C4-2B (cell line): ENCODE measurements around the gene SCNN1A.

Experiments used
- H3K27ac ChIP-seq: fragments of 450-650 bp; 2 replicates; pipeline ENCODE4 v1.5.1; 2017
- ZFX ChIP-seq: fragments of 450-650 bp; IDR thresholded peaks from 2 replicates; pipeline ENCODE4 v1.6.1; 2017
- TF ChIP-seq, protein P1 (sequence below): fragments of 450-650 bp; conservative IDR thresholded peaks from 2 replicates; pipeline ENCODE4 v1.5.1; 2017; ENCODE audit warnings: mild to moderate bottlenecking

Gene SCNN1A

DNA sequence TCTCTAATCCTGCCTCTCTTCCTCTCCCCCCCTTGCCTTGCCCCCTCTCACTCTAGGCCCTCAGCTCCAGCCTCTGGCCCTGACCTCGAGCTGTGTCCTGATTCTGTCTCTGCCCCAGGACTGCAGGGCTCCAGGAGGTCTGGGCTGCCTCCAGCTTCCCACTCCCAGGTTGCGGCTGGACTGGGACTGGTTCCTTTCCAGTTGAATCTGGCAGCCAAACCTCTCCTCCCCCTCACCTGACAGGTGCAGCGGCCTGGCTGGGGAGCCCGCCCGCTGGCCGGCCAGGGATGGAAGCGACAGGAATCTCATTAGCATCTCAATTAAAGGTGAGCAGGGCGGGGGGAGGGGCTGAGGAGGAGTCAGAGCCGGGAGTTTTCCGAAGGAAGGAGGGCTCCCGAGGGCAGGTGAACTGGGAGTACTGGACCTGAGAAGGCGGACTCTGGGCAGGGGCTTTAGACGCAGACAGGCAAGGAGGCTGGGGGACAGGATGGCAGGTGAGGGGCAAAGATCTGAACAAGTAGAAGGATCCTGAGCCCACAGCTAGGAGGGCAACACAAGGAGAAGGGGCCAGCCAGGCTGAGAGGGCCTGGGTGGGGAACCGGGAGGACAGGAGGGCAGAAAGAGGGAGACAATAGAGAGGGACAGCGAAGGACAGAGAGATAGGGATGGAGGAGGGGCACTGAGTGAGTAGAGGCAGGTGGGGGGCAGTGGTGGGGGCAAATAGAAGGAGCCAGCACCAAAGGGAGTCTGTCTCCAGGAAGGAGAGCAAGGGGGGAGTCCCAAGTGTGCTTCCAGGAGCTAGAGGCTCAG lies at the start of gene SCNN1A:
Gene SCNN1A (minus strand): TSS at position 295 of the 810 bp plus-strand sequence. CDS start 780 bp downstream, outside the sequence.
- TF ChIP-seq, protein P1, sequence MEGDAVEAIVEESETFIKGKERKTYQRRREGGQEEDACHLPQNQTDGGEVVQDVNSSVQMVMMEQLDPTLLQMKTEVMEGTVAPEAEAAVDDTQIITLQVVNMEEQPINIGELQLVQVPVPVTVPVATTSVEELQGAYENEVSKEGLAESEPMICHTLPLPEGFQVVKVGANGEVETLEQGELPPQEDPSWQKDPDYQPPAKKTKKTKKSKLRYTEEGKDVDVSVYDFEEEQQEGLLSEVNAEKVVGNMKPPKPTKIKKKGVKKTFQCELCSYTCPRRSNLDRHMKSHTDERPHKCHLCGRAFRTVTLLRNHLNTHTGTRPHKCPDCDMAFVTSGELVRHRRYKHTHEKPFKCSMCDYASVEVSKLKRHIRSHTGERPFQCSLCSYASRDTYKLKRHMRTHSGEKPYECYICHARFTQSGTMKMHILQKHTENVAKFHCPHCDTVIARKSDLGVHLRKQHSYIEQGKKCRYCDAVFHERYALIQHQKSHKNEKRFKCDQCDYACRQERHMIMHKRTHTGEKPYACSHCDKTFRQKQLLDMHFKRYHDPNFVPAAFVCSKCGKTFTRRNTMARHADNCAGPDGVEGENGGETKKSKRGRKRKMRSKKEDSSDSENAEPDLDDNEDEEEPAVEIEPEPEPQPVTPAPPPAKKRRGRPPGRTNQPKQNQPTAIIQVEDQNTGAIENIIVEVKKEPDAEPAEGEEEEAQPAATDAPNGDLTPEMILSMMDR: no peak
- no peak for TF ChIP-seq ZFX
- peak within 1 kb of the TSS; percentile 83 for H3K27ac ChIP-seq

DNA sequence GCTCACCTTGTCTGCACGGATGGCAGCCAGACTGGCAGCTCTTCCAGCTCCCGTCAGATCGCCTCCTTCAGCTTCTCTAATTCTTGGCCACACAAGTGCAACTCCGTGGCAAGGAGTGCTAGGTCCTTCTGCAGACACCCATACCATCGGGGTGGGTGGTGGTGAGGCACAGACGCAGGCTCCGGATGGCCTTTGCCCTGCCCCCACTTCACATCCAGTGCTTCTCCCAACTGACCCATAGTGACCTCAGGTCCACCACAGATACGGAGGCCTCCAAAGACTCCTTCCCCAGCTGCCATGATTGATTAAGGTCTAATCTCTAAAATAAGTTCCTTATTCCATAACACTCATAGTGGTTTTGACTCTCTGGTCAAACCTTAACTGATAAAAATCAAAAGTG lies 49.5 kb upstream of the SCNN1A start:
- H3K27ac ChIP-seq: no peak overlapping the region
- TF ChIP-seq, protein P1: no peak
- no peak for TF ChIP-seq ZFX

DNA sequence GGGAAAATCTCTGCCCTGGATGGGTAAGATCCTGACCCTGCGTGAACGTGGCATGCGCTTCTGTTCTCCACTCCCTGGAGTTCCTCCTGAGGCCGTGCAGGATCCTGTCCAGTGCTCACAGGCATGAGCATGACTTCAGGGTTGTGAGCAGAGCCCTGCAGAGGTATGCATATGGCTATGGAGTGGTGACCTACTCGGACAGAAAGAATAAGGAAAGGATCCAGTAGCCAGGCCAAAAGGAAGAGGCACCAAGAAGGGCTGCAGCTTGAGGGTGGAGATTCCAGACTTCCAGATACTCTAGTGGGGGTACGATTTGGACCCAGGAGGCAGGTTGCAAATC lies 48.6 kb upstream of the SCNN1A start:
- peak overlapping the region; percentile 15; the same call in 1 of the 2 replicates for H3K27ac ChIP-seq
- no peak for TF ChIP-seq ZFX
- TF ChIP-seq, protein P1: no peak

DNA sequence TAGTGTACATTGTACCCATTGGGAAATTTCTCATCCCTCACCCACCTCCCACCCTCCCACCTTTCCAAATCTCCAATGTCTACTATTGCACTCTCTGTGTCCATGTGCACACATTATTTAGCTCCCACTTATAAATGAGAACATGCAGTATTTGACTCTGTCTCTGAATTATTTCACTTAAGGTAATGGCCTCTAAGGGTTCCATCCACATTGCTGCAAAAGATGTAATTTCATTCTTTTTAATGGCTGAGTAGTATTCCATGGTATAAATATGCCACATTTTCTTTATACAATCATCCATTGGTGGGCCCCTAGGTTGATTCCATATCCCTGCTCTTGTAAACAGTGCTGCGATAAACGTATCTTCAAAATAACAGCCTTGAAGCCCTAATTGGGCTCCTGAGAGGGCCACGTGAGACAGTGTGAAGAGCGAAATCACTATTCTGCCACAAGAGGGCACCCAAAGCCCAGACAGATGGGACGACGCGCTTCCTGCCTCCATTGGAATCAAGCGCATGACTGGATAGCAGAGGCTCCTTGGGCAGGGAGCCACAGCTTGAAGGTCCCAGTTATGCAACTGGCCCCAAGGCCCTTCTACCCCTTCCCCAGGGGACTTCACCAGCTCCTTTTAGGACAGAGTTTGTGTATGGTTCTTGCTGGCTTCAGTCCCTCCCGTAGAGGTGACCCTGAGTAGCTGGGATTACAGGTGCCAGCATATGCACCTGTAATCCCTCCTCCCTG lies 48.1 kb upstream of the SCNN1A start:
- H3K27ac ChIP-seq: peak overlapping the region; percentile 15; the same call in 1 of the 2 replicates
- TF ChIP-seq ZFX: no peak
- TF ChIP-seq, protein P1: peak; percentile 95

DNA sequence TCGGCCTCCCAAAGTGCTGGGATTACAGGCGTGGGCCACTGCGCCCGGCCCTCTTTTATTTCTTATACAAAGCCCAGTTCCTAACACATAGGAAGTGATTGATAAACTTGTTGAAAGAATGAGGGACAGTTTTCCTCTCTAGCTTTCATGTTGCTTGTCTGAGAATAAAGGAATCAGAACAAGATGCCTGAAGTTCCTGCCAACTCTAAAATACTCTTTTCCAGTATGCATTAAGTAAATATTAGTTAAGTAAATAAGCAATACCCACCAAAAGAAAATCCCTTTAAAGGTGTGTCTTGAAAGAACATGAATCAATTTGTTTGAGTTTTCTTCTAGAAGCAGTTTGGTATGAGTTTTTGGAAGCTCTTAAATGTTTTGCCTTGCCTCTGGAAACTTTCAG lies 45.0 kb upstream of the SCNN1A start:
- H3K27ac ChIP-seq: peak overlapping the region; percentile 15; the same call in 1 of the 2 replicates
- TF ChIP-seq, protein P1: no peak
- no peak for TF ChIP-seq ZFX

DNA sequence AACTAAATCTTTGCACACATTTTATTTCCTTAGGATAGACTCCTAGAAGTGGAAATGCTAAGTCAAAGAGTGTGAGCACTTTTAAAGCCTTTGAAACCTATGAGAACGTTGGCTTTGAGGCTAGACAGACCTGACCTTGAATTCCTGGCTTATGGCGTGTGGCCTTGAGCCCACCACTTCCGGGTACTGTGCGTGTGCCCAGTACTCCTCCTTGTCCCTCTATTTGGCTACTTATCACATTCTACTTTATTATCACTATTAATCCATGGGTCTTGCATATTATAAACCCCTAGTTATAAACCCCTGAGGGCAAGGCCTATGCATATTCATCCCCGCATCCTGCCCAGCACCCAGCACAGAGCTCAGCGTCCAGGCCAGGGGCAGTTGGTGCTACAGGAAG lies 43.4 kb upstream of the SCNN1A start:
- no peak for TF ChIP-seq ZFX
- TF ChIP-seq, protein P1: no peak
- no peak overlapping the region for H3K27ac ChIP-seq

DNA sequence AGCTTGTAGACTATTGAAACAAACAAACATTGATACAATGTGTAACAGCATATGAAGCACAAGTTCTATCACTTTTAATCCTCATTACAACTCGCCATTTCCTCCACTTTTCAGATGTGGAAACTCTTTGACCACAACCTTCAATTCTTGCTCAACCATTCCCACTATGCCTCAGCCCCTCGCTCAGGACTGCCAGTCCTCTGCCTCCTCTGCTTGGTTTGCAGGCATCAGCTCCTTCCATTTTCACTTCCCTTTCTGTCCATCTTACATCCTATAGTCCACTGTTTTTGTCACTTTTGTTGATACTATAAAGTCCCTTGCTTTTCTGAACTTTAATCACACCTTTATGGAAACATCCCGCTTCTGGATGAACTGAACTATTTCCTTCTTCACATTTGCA lies 41.2 kb upstream of the SCNN1A start:
- H3K27ac ChIP-seq: no peak overlapping the region

More for the DNA sequence above, 41.2 kb upstream of the SCNN1A start:
- no peak for TF ChIP-seq ZFX
- TF ChIP-seq, protein P1: no peak
